CD4-positive, alpha-beta T cell treated with Interleukin-6 at 100 ng/mL for 8 hours (primary cell): Measurements from ENCODE around the gene SYNPO.

Experiments used
- DNase-seq: peaks from one replicate; pipeline ENCODE4 v3.0.0-alpha.2; 2020; ENCODE audit warnings: mixed read lengths, low spot score

Gene SYNPO

DNA sequence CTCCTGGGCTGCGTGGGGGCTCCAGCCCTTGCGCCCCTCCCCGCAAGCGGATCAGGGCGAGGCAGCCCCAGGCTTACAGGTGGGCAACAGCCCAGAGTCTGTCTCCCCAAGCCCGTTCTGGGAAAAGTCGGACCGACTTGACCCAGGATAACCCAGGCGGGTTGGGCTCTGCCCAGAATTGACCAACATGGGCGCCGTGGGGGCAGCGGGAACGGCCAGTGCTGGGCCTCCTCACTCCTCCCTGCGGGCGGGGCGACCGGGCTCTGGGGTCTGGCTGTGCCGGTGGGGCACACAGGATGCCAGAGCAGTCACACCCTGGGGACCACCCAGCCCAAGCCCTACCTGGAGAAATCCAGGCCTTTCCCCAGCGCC, 15.3 kb upstream of the SYNPO start:
- DNase-seq: no peak

DNA sequence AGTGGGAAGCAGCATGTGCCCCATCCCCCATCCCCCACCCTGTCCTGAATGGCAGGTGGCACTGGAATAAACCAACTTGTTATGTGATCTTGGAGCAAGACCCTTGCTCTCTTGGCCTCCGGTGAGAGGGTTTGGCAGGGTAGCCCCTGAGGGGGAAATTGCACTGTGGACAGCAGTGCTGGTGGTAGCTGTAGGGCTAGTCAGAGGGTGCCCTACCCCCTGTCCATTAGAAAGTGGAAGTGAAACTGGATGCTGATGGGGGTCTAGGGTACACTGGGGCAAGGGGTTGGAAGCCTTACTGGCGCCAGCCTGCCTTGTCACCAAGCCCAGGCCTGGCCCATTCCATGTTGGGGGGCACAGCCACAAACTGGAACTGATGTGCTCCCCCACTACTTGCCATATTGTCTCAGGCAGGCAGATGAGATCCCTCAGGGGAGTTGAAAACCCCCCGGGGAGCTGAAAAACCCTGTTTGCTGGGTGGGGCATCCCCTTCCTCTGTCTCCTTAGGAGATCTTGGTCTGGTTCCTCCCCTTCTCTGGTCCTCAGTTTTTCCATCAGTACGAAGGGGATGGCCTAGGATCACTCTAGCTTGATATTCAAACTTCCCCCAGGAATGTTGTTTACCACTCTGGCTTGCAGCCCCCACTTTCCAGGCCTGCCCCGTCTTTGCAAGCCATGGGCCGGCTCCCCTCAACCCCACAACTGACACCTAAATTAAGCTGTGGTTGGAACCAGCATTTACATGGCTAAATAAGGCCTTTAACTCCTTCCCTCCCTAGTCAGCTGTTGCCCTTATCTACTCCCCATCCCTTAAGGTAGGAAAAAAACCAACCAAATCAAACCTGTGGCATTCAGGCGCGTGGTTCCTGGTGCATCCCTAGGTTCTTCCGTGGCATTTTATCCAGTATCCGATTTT, 14.4 kb upstream of the SYNPO start:
- no peak for DNase-seq

GRCh38 chr5:150626853-150627276, 13.6 kb upstream of the SYNPO start:
- DNase-seq: no peak

GRCh38 chr5:150627731-150628545, 12.5 kb upstream of the SYNPO start:
- DNase-seq: no peak

DNA sequence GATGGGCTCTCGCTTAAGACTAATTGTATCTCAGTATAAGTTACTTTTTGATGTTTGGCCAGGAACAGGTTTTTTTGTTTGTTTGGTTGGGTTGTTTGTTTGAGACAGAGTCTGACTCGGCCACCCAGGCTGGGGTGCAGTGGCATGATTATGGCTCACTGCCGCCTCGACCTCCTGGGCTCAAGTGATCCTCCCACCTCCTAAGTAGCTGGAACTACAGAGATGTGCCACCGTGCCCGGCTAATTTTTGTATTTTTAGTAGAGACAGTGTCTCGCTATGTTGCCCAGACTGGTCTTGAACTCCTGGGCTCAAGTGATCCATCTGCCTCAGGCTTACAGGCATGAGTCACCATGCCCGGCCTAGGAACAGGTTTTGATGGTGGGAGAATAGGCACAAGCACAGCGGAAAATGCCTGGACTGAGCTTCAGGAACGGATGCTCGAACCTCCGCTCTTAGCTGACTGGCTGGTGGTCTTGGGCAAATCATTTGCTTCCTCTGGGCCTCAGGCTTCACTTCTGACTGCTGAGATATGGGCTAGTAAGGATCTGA, 11.4 kb upstream of the SYNPO start:
- no peak for DNase-seq

DNA sequence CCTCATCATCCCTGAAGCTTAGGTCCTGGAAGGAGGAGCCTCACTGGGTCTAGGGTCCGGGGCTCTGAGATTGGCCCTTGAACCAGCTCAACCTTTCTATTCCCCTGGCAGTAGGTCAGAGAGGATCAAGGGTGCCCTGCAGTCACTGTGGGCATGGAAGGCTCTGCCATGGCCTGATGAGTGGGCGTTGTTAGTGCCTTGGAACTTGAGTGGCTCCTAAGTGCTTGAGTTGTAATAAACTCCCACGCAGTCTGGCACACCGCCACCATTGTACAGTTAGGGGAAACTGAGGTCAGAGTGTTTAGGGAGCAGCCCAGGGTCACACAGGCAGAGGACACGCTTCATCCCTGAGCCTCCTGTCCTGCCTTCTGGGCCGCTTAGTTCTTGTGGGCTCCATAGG, 10.4 kb upstream of the SYNPO start:
- no peak for DNase-seq

- no peak for DNase-seq
Measured at GRCh38 chr5:150630461-150631325, 9.8 kb upstream of the SYNPO start.

DNA sequence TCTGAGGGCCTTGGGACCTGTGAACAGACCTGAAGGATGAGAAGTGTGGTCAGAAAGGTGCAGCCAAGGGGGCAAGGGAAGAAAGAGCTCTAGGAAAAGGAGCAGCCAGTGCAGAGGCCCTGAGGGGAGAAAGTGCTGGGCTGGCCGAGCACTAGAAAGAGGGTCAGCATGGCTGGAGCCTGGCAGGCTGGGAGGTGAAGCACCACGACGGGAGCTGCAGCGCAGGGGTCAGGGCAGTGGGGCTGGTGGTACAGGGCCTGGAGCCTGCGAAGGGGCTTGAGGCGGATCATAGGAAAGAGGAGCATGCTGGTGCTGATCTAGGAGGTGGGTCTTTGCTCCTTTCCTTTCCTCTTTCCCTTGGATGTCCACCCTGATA, 9.1 kb upstream of the SYNPO start:
- no peak for DNase-seq

- no peak for DNase-seq
Measured at GRCh38 chr5:150632305-150633160, 7.9 kb upstream of the SYNPO start.

DNA sequence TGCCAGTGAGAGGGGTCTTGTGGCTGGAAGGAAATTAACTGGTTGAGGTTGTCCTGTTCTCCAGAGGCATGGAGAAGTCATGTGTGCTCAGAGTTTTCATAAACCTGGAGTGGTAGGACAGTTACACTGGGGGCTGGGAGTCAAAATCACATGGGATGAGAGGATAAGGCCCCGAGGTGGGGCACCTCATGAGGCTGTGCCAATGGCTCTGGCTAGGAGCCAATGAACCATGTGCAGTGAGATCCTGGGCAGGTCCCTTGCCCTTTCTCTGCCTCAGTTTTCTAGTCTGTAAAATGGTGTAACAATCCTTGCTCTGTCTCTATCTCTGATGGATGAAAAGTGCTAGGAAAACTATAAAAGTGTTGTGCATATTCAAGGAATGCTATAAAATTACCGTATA, 7.0 kb upstream of the SYNPO start:
- DNase-seq: no peak

DNA sequence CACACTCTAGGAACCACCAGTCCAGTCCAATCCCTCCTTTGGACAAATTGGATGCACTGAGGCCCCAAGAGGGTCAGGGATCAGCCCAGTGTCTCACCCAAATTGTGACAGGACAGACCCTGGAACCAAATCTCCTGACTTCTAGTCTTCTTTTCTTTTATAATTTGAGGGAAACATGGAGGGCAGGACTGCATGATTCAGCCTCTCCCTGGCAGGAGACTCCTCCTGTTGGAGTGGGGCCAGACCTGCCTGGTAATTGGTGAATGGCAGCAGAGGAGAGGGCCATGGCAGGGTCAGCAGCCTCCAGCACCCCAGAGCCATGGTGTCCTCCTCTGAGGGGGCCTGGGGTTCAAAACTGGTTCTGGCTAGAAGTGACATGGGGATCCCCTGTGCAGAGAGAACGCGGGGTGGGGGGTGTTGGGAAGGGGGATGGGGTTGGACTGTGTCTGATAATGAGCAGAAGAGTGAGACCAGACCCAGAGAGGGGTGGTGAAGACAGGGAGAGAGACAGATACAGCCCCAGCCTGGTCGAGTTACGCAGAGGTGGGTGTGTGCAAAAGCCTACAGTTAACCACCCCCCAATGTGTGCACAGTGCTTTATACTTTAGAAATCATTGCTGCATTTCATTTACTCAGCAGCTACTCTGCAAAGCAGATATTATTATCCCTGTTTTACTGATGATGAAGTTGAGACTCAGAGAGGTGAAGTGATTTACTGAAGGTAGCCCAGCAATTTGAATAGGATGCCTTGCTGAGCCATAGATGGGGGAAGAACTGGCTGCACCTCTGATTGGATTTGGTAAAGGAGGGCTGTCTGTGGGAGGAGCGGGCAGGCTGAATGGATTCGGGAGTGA, 3.8 kb upstream of the SYNPO start:
- no peak for DNase-seq

DNA sequence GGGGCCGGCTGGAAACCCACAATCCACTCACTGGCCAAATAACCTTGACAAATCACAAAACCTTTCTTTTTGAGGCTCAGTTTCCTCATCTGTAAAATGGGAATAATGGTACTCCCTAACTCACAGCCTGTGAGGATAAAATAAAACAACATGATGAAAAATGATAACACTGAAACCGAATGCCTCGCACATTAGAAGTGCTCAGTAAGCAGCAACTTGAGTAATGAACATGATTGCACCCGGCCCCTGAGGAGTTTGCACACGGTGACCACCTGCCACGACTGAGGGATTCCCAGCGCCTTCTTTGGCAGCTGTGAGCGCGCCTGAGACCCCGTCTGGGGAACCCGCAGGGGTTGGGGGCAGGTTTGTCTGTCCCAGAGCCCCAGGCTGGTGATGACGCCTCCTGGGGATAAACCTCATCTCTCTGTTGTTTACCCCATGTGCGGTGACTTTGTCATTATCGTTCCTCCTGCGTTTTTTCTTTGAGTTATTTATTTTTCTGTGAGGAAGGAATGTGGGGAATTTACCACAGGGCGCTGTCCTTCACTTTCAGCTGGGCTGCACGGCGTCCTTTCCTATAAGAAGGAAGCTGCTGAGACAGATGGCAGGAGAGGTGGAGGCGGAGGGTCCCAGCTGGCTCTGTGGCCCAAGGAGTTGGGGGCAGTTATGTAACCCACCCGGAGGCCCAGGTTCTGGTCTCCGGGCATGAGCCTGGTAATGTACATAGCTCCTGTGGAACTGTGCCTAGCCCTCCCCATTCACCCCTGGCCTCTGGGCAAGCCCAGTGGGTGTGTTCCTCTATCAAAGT, 3.0 kb upstream of the SYNPO start:
- DNase-seq: no peak

- no peak for DNase-seq
Measured at GRCh38 chr5:150638053-150638444, 2.4 kb upstream of the SYNPO start.

- DNase-seq: no peak
Measured at GRCh38 chr5:150638488-150639376, 1.7 kb upstream of the SYNPO start.

GRCh38 chr5:150639377-150639692, 1.1 kb upstream of the SYNPO start:
- DNase-seq: no peak

- no peak for DNase-seq
Measured at GRCh38 chr5:150639751-150640150, 709 bp upstream of the SYNPO start.

DNA sequence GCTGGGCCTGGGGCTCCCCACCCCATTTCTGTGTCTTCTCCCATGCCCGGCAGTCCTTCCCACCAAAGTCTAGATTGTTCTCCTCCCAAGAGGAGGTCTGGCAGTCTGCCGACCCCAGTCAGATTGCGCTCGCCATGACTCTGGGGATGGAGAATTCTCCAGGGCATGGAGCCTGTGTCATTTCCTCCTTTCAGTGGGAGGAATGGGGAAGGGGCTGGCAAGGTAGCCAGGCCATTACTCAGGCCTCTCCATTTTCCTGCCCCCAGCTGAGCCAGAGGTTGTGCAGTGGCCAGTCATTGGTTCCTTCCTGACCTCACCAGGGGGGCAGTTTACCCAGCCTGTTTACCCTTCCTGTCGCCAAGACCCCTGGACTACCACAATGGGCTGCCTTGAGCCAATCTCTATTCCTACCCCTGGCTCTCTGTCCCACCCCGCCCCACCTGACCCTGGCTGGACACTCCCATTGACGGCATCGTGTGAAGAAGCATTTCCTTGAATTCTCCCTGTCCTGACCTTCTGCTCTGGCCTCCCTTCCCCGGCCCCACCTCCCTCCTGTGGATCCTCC, 628 bp downstream of the SYNPO start:
- no peak for DNase-seq
